Progenitor cell of endocrine pancreas (in vitro differentiated cells): ENCODE results near the gene EFNB2. TPM values are rescaled to one million over a fixed set of nuclear protein-coding genes. Genes with fewer than 3 reads are reported as not detected.
A peak's percentile ranks its signal among the peaks of the same experiment; 100 is the strongest.

Experiments
- DNase-seq: peaks from one replicate; pipeline ENCODE4 v3.0.0; 2021; ENCODE audit warnings: low spot score; ENCODE audit not compliant: unreplicated experiment
- H3K27ac Mint-ChIP-seq: 2 replicates; pipeline ENCODE4 v1.8.0; 2021; ENCODE audit warnings: mild to moderate bottlenecking, moderate library complexity, mixed read lengths
- H3K27me3 Mint-ChIP-seq: 2 replicates; pipeline ENCODE4 v1.8.0; 2021; ENCODE audit warnings: mixed read lengths
- H3K36me3 Mint-ChIP-seq: 2 replicates; pipeline ENCODE4 v1.8.0; 2022; ENCODE audit warnings: mixed read lengths; ENCODE audit not compliant: insufficient read depth
- H3K4me1 Mint-ChIP-seq: 2 replicates; pipeline ENCODE4 v1.8.0; 2021; ENCODE audit warnings: low read depth, mixed read lengths
- H3K4me3 Mint-ChIP-seq: 2 replicates; pipeline ENCODE4 v1.8.0; 2021; ENCODE audit warnings: low read depth, mild to moderate bottlenecking, moderate library complexity, mixed read lengths
- H3K9me3 Mint-ChIP-seq: 2 replicates; pipeline ENCODE4 v1.8.0; 2021; ENCODE audit warnings: low read depth, mixed read lengths
- CTCF ChIP-seq: fragments of 200-600 bp; sonication (generic); IDR thresholded peaks from one replicate; pipeline ENCODE4 v1.5.0; 2021; ENCODE audit warnings: antibody characterized with exemption, mild to moderate bottlenecking; ENCODE audit not compliant: unreplicated experiment
- total RNA-seq: library from RNA; stranded (reverse); gene quantifications from 2 replicates; pipeline ENCODE4 v1.2.1, GENCODE V29; 2021

EFNB2 gene
- total RNA-seq, 1 donor from 2014 or later, result 44.2 TPM

DNA sequence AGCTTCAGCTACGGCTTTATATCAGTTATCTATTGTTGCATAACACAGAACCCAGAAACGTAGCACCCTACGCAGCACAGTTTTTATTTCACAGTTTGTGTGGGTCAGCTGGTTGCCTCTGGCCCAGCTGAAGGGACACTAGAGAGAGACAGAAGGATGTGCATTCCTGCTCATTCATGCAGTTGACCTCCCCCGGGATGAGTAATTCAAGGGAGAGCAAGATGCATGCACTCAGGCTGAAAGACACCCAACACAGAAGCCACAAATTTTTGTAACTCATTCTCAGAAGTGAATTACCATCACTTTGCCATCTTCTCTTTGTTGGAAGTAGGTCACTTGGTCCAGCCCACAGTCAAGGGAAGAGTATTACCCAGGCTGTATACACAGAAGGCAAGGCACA is 89.5 kb downstream of the EFNB2 start:
- H3K27ac Mint-ChIP-seq, result no peak overlapping the region
- no peak overlapping the region for H3K4me3 Mint-ChIP-seq

DNA sequence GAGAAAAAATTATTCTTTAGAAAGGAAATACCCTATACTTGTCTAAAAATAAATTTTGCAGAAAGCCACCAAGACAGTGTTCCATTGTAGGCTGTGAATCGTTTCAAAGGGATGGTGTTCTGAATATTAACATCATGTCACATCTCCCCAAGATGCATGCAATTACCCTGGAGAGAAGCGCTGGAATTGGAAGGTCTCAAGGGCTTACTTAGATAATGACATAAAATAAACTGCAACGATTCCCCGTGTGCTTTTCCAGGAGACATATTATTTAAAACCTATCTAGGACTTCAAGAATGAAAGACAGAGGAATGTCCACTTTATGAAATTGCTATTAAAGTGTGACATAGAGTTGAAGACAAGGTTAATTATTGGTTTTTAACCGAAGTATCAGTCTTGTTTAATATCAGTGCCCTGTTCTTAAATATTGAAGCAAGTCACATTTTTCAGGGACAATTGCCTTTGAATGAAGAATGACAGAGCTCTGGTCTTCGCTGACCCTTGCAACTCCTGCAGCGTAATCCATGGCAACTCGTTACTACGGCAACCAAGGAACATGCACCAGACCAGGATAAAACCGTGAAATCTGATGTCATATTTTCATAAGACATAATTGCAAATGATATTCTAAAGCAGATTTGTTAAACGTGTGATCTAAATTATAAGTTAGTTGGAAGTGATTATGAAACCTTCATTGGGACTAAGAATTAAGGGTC is 91.7 kb downstream of the EFNB2 start:
- peaks cover 4% of the 10 kb centered on the region for H3K4me1 Mint-ChIP-seq
- DNase-seq, result no peak
- no peaks in the 10 kb centered on the region for H3K36me3 Mint-ChIP-seq
- no peak overlapping the region for H3K4me3 Mint-ChIP-seq
- peaks cover 16% of the 10 kb centered on the region for H3K27me3 Mint-ChIP-seq
- no peak overlapping the region for H3K27ac Mint-ChIP-seq
- no peak for TF ChIP-seq CTCF
- no peaks in the 10 kb centered on the region for H3K9me3 Mint-ChIP-seq

More for the DNA sequence above, 89.5 kb downstream of the EFNB2 start:
- TF ChIP-seq CTCF, result no peak
- no peak for DNase-seq
- no peaks in the 10 kb centered on the region for H3K9me3 Mint-ChIP-seq
- peaks cover 1% of the 10 kb centered on the region for H3K4me1 Mint-ChIP-seq
- no peaks in the 10 kb centered on the region for H3K36me3 Mint-ChIP-seq
- H3K27me3 Mint-ChIP-seq, result peaks cover 12% of the 10 kb centered on the region

GRCh38 chr13:106440866-106441265 is 94.6 kb downstream of the EFNB2 start:
- TF ChIP-seq CTCF, result no peak
- no peak for DNase-seq
- H3K27me3 Mint-ChIP-seq, result peaks cover 13% of the 10 kb centered on the region
- no peaks in the 10 kb centered on the region for H3K36me3 Mint-ChIP-seq
- peaks cover 4% of the 10 kb centered on the region for H3K4me1 Mint-ChIP-seq
- no peaks in the 10 kb centered on the region for H3K9me3 Mint-ChIP-seq
- no peak overlapping the region for H3K4me3 Mint-ChIP-seq
- peak overlapping the region; percentile 9 for H3K27ac Mint-ChIP-seq

Other genes with a start within 250 kb of the EFNB2 start
- gene ARGLU1, start 32.5 kb upstream of the EFNB2 start, total RNA-seq, result 148 and 149 TPM in 2 replicates